HepG2 (cell line): ENCODE measurements around the gene HKDC1. TPM values are rescaled to one million over a fixed set of nuclear protein-coding genes. Genes with fewer than 3 reads are reported as not detected.

ENCODE experiments used
- ATAC-seq: fragments of 200-7000 bp; cut with Tn5 transposase; 3 replicates; pipeline ENCODE4 v1.9.1; 2020; ENCODE audit warnings: mild to moderate bottlenecking, moderate library complexity
- BruUV-seq: library from RNA; stranded (reverse); fragments of 400-500 nt; replicated peaks from 2 replicates; lab custom pipeline; 2021; lab: Mats Ljungman, UMichigan
- CTCF ChIA-PET: fragments of 300-600 bp; formaldehyde crosslinking; extraction: SDS; loops from one replicate; lab custom pipeline; 2021; ENCODE audit warnings: low total read pairs, inconsistent platforms, low intra/inter-chr PET ratio; lab: Yijun Ruan, JAX
- POLR2A ChIA-PET: fragments of 350-600 bp; sonication (Branson Sonifier 250); formaldehyde crosslinking; loops from one replicate; lab custom pipeline; 2020; ENCODE audit warnings: antibody characterized with exemption, inconsistent platforms; lab: Yijun Ruan, JAX
- DNase-seq: peaks from one replicate; pipeline ENCODE4 v3.0.0-alpha.2; 2015; ENCODE audit warnings: low spot score
- FAIRE-seq: peaks from 3 replicates; lab custom pipeline; 2011; peaks lifted over from hg19 to GRCh38; lab: Jason Lieb, UNC
- H2AFZ ChIP-seq: one replicate; pipeline ENCODE4 v1.6.1; 2011; ENCODE audit warnings: low read length, inconsistent platforms
- H3K27ac ChIP-seq: fragments of 300-600 bp; 3 replicates; pipeline ENCODE4 v1.8.0; 2011; ENCODE audit warnings: mixed run types, mild to moderate bottlenecking, mixed read lengths, low read length, inconsistent platforms; ENCODE audit not compliant: insufficient read depth; ENCODE audit errors: extremely low read length
- H3K27me3 ChIP-seq, 2 experiments: fragments of 200-600 bp in 1 of 2; 2 replicates in 1 of 2; 3 replicates in 1 of 2; pipeline versions ENCODE4 v1.6.0 to v1.8.0; 2011; ENCODE audit warnings: low read length in 2 of 2, mild to moderate bottlenecking in 2 of 2, moderate library complexity in 2 of 2, inconsistent platforms in 1 of 2; ENCODE audit not compliant: insufficient read depth in 2 of 2, control insufficient read depth in 1 of 2
- H3K36me3 ChIP-seq, 2 experiments: fragments of 200-600 bp in 1 of 2; replicated peaks in 1 of 2; 2 replicates in 1 of 2; 3 replicates in 1 of 2; pipeline versions ENCODE4 v1.5.1 to v1.8.0; 2011; ENCODE audit warnings: low read length in 2 of 2, inconsistent platforms in 1 of 2; ENCODE audit not compliant: insufficient read depth in 2 of 2, control insufficient read depth in 1 of 2
- H3K4me1 ChIP-seq: 2 replicates; pipeline ENCODE4 v1.5.1; 2012; ENCODE audit warnings: low read length, inconsistent platforms; ENCODE audit not compliant: insufficient read depth
- H3K4me2 ChIP-seq: 2 replicates; pipeline ENCODE4 v1.6.0; 2011; ENCODE audit warnings: low read depth, low read length, inconsistent platforms
- H3K4me3 ChIP-seq, 3 experiments: fragments of 200-600 bp in 1 of 3; sonication (generic), shearing (Covaris generic) in 1 of 3; replicated peaks in 1 of 3; 2 replicates each; pipeline ENCODE4 v1.5.1; 2011 to 2016; ENCODE audit warnings: low read length in 3 of 3, inconsistent platforms in 2 of 3, low read depth in 2 of 3, mild to moderate bottlenecking in 2 of 3, control low read depth in 1 of 3, mixed read lengths in 1 of 3; ENCODE audit not compliant: insufficient read depth in 1 of 3
- H3K79me2 ChIP-seq: one replicate; pipeline ENCODE4 v1.6.1; 2011; ENCODE audit warnings: low read length, inconsistent platforms; ENCODE audit not compliant: insufficient read depth
- H3K9ac ChIP-seq: 2 replicates; pipeline ENCODE4 v1.6.0; 2011; ENCODE audit warnings: mild to moderate bottlenecking, low read depth, low read length, inconsistent platforms; ENCODE audit not compliant: insufficient read depth
- H3K9me3 ChIP-seq: 2 replicates; pipeline ENCODE4 v1.5.1; 2012; ENCODE audit warnings: mild to moderate bottlenecking, low read length
- H4K20me1 ChIP-seq: 2 replicates; pipeline ENCODE4 v1.6.0; 2011; ENCODE audit warnings: inconsistent platforms, mild to moderate bottlenecking, low read length, moderate library complexity; ENCODE audit not compliant: insufficient read depth
- FOSL1 ChIP-seq: sonication (generic); formaldehyde crosslinking; IDR thresholded peaks from 2 replicates; pipeline ENCODE4 v1.9.0; 2021; ENCODE audit warnings: missing genetic modification reagents, borderline replicate concordance
- TEAD3 ChIP-seq: optimal IDR thresholded peaks from 2 replicates; pipeline ENCODE3; 2016; ENCODE audit warnings: borderline replicate concordance
- ZBTB40 ChIP-seq, 2 experiments: fragments of 450-650 bp in 1 of 2; sonication (generic) in 1 of 2; formaldehyde crosslinking in 1 of 2; IDR thresholded peaks; 2 replicates each; pipeline versions ENCODE4 v1.6.1 to v1.8.0; 2016 to 2022; ENCODE audit warnings: antibody characterized with exemption in 1 of 2, mild to moderate bottlenecking in 1 of 2, missing genetic modification reagents in 1 of 2
- ZBTB49 ChIP-seq: sonication (generic); formaldehyde crosslinking; IDR thresholded peaks from 2 replicates; pipeline ENCODE4 v1.4.0; 2020; ENCODE audit warnings: missing genetic modification reagents, borderline replicate concordance
- WGBS: methylation state at CpG from one replicate; pipeline ENCODE4 v1.1.6; 2017; ENCODE audit warnings: low lambda C conversion rate; 5-methylcytosine and 5-hydroxymethylcytosine counted together
- in situ Hi-C: cut with HindIII; loops from 2 replicates; pipeline ENCODE4 v1.10.0; 2017; ENCODE audit warnings: low pct_unique_long_range_greater_than_20kb; ENCODE audit not compliant: extremely low pct_ligation_motif_present
- intact Hi-C: fragments of 100-400 bp; cut with micrococcal nuclease; formaldehyde crosslinking; loops from one replicate; pipeline ENCODE4 v1.10.0; 2022; ENCODE audit not compliant: unreplicated experiment
- polyA plus RNA-seq, 8 experiments: library from polyadenylated mRNA; depleted of rRNA in 3 of 8; stranded (reverse) in 7 of 8; unstranded in 1 of 8; fragments of >200 nt; fragmentation: Illumina TruSeq in 4 of 8; extraction: Trizol in 4 of 8; gene quantifications; 2 replicates each; pipeline versions ENCODE4 v1.2.1 to v1.2.3, GENCODE V29; 2011 to 2016; ENCODE audit warnings: low read depth in 4 of 8, missing spikeins in 1 of 8, mixed read lengths in 1 of 8; ENCODE audit not compliant: insufficient read depth in 1 of 8
- total RNA-seq, 5 experiments: library from RNA; depleted of rRNA; stranded (reverse); fragments of >200 nt; fragmentation: Illumina TruSeq; extraction: Trizol; gene quantifications; 2 replicates each; pipeline ENCODE4 v1.2.3, GENCODE V29; 2016; ENCODE audit warnings: low read depth in 1 of 5

HKDC1 gene
- total and polyA plus RNA-seq, 2 of the 13 experiments (the other 11 are each of a cell fraction or from before 2014, with no cell fraction given): 8.1 to 12.4 TPM

- no peak overlapping the region for H3K4me2 ChIP-seq
- no peak overlapping the region for H3K27ac ChIP-seq
- no peaks in the 10 kb centered on the region for H3K79me2 ChIP-seq
- H3K9ac ChIP-seq: no peak overlapping the region
- DNase-seq (no peak), FAIRE-seq (no peak), ATAC-seq (no peak)
- in situ Hi-C loops: loop anchor here (10.0 kb wide), 1 partner anchor 273 kb away; no protein-coding TSS in a partner anchor
- ChIA-PET POLR2A (no interaction called here), CTCF (no interaction called here)
- H3K4me1 ChIP-seq: peaks cover 30% of the 10 kb centered on the region
- 98% methylated on average over 9 of the region's 9 CpGs for WGBS
- H3K36me3 ChIP-seq: no peaks in the 10 kb centered on the region; a peak in 3 of 5 replicates
- no peaks in the 10 kb centered on the region for H3K27me3 ChIP-seq
- H3K4me3 ChIP-seq: no peak overlapping the region
- no peaks in the 10 kb centered on the region for H3K9me3 ChIP-seq
- H4K20me1 ChIP-seq: no peaks in the 10 kb centered on the region; the same call in 1 of the 2 replicates
- no peak overlapping the region for H2AFZ ChIP-seq
- peak; percentile 11 for TF ChIP-seq TEAD3 (CRISPR knock-in tag)
- TF ChIP-seq FOSL1 (CRISPR knock-in tag): no peak
- TF ChIP-seq, all 625 proteins: peak for 1
- BruUV-seq: no TSS peak
- intact Hi-C loops: no loop called here
These were observed 12.1 kb downstream of the HKDC1 start for GRCh38 chr10:69232252-69232651.

GRCh38 chr10:69232736-69233480 is 12.8 kb downstream of the HKDC1 start:
- Histone ChIP-seq H3K36me3 (no peaks in the 10 kb centered on the region; a peak in 3 of 5 replicates), H3K4me2 (no peak overlapping the region), H4K20me1 (no peaks in the 10 kb centered on the region; the same call in 1 of the 2 replicates), H2AFZ (no peak overlapping the region), H3K27me3 (no peaks in the 10 kb centered on the region), H3K79me2 (no peaks in the 10 kb centered on the region), H3K4me1 (peaks cover 25% of the 10 kb centered on the region), H3K9ac (no peak overlapping the region), H3K27ac (no peak overlapping the region), H3K9me3 (no peaks in the 10 kb centered on the region), H3K4me3 (no peak overlapping the region)
- no peak for FAIRE-seq
- WGBS: 96% methylated on average over 22 of the region's 22 CpGs
- in situ Hi-C loops (loop anchor here (10.0 kb wide), 1 partner anchor 272 kb away; no protein-coding TSS in a partner anchor), intact Hi-C loops (no loop called here)
- ATAC-seq: no peak
- TF ChIP-seq ZBTB40 (IDR thresholded peaks at IDR 0.05) (no peak), ZBTB40 (CRISPR knock-in tag; IDR thresholded peaks at IDR 0.05) (no peak), ZBTB49 (CRISPR knock-in tag) (no peak)
- BruUV-seq: no TSS peak
- POLR2A ChIA-PET: no interaction called here
- no peak for DNase-seq
- CTCF ChIA-PET: no interaction called here
